Smooth muscle cell (in vitro differentiated cells): Measurements from ENCODE around the gene RING1. TPM values are rescaled to one million over a fixed set of nuclear protein-coding genes. Genes with fewer than 3 reads are reported as not detected.

Source experiments
- DNase-seq: peaks from one replicate; lab custom pipeline; 2025; ENCODE audit not compliant: unreplicated experiment; lab: John Stamatoyannopoulos, UW
- H2AFZ ChIP-seq: fragments of 200-600 bp; sonication (generic); 2 replicates; pipeline ENCODE4 v1.6.0; 2016; ENCODE audit warnings: antibody characterized with exemption, low read depth, mild to moderate bottlenecking
- H3F3A ChIP-seq: fragments of 200-600 bp; sonication (generic); 2 replicates; pipeline ENCODE4 v1.6.0; 2017; ENCODE audit warnings: antibody characterized with exemption, low read depth
- H3K27ac ChIP-seq: fragments of 200-600 bp; sonication (generic); 2 replicates; pipeline ENCODE4 v1.5.1; 2016; ENCODE audit warnings: low read depth, mild to moderate bottlenecking
- H3K27me3 ChIP-seq: fragments of 200-600 bp; sonication (generic); 2 replicates; pipeline ENCODE4 v1.6.1; 2016; ENCODE audit warnings: low read depth, mild to moderate bottlenecking
- H3K36me3 ChIP-seq: fragments of 200-600 bp; sonication (generic); 2 replicates; pipeline ENCODE4 v1.5.1; 2016; ENCODE audit warnings: low read depth
- H3K4me1 ChIP-seq: fragments of 200-600 bp; sonication (generic); 2 replicates; pipeline ENCODE4 v1.5.1; 2016; ENCODE audit warnings: low read depth
- H3K4me2 ChIP-seq: fragments of 200-600 bp; sonication (generic); 2 replicates; pipeline ENCODE4 v1.6.0; 2016; ENCODE audit warnings: mild to moderate bottlenecking
- H3K4me3 ChIP-seq: fragments of 200-600 bp; sonication (generic); 2 replicates; pipeline ENCODE4 v1.5.1; 2016; ENCODE audit warnings: mild to moderate bottlenecking
- H3K79me2 ChIP-seq: fragments of 200-600 bp; sonication (generic); 2 replicates; pipeline ENCODE4 v1.6.0; 2016; ENCODE audit warnings: low read depth, mild to moderate bottlenecking
- H3K9ac ChIP-seq: fragments of 200-600 bp; sonication (generic); 2 replicates; pipeline ENCODE4 v1.6.0; 2016; ENCODE audit warnings: low read depth
- H3K9me3 ChIP-seq: fragments of 200-600 bp; sonication (generic); replicated peaks from 2 replicates; pipeline ENCODE4 v1.5.1; 2016; ENCODE audit warnings: low read depth
- H4K20me1 ChIP-seq: fragments of 200-600 bp; sonication (generic); 2 replicates; pipeline ENCODE4 v1.6.0; 2016; ENCODE audit warnings: low read depth
- CTCF ChIP-seq: fragments of 200-600 bp; sonication (generic); IDR thresholded peaks from 2 replicates; pipeline ENCODE4 v1.5.1; 2017; ENCODE audit warnings: borderline replicate concordance, mild to moderate bottlenecking, antibody characterized with exemption; ENCODE audit not compliant: insufficient read depth, poor library complexity, severe bottlenecking
- WGBS: methylation state at CpG from one replicate; pipeline ENCODE4 v1.1.7; 2016; ENCODE audit warnings: low lambda C conversion rate; 5-methylcytosine and 5-hydroxymethylcytosine counted together
- polyA plus RNA-seq: library from polyadenylated mRNA; unstranded; fragments of >200 nt; fragmentation: Nextera tagmentation; extraction: Ambion mirVana; gene quantifications from 2 replicates; pipeline ENCODE4 v1.2.1, GENCODE V29; 2016
- total RNA-seq: library from RNA; depleted of rRNA; stranded (reverse); fragments of >200 nt; gene quantifications from 2 replicates; pipeline ENCODE4 v1.2.3, GENCODE V29; 2014

The RING1 gene
- total and polyA plus RNA-seq, 2 experiments from 2014 or later: 31.6 to 32.2 TPM

DNA sequence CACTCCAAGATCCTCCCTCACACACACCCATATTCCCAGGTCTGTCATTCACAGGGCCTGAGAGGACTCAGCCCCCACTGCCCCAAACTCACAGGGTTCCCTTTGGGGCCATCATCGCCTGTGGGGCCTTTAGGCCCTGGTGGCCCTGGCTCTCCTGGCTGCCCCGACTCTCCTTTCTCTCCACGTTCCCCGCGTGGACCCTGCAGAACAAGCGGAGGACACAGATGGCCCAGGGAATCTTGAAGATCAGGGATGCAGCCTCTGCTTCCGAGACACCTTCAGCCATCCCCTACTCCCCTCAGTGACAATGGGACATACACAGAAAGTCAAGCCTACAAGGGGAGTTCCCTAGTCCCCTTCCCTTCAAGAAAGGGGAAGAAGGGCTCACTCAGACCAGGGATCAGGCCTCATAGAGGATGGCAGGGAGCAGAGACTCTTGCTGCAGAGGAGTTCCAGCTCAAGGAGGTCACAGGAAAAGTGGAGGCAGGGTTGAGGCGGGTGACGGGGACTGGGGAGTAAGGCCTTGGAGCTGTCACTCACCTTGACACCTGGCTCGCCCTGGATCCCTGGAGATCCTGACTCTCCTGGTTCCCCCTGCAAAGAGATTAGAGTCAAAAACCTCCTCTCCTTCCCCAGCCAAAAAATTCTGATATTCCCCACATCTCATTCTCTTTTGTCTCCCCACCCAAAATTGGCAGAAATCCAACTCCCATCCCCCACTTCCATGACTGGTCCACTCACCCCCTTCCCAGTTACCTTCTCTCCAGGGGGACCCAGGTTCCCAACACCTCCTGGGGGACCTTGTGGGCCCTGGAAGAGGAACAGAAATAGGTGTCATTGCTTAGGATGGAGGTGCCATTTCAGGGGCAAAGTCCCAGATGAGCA lies 38.8 kb upstream of the RING1 start:
- TF ChIP-seq CTCF: no peak
- no peaks in the 10 kb centered on the region for H3K27me3 ChIP-seq
- H3K4me2 ChIP-seq: no peak overlapping the region
- H3K36me3 ChIP-seq: no peaks in the 10 kb centered on the region
- no peak overlapping the region for H3K9ac ChIP-seq
- no peak overlapping the region for H3K4me3 ChIP-seq
- no peaks in the 10 kb centered on the region for H4K20me1 ChIP-seq
- H3K4me1 ChIP-seq: no peaks in the 10 kb centered on the region
- no peaks in the 10 kb centered on the region for H3F3A ChIP-seq
- no peak for DNase-seq
- 89% methylated on average over 10 of the region's 10 CpGs for WGBS
- H3K27ac ChIP-seq: no peak overlapping the region
- no peak overlapping the region for H2AFZ ChIP-seq
- H3K79me2 ChIP-seq: no peaks in the 10 kb centered on the region
- H3K9me3 ChIP-seq: no peaks in the 10 kb centered on the region

DNA sequence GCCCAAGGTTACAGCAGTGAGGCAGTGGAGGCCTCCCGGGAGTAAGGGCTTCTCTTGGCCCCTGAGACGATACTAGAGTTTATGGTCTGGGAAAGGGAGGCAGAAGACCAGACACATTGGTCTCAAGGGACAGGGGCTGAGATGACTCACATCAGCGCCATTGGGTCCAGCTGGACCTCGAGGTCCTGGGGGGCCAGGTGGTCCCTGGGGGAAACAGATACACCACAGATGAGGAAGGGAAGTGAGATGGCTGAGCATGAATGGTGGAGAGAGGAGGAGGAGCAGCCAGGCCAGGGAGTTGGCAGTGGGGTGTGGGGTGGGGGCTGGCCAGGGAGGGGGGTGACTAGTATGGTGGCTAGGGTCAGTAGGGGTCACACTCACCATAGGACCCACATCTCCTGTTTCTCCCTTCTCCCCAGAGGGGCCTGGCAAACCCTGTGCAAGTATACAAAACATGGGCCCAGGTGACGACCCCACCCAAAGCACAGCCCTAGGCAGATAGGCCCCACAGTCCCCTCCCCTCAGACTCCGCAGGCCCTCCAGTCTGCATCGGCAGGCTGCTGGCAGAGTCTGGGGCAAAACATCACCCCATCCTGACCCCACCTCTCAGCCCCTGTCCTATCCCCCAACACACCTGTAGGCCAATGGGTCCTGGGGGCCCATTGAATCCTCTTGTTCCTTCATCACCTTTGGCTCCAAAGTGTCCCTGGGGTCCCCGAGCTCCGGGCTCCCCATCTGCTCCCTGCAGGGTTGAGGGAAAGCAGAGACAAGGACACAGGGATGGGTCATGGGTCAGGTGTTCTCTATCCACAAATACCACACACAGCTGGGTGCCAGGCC lies 37.9 kb upstream of the RING1 start:
- Histone ChIP-seq H3K27ac (no peak overlapping the region), H3K9ac (no peak overlapping the region), H3K36me3 (no peaks in the 10 kb centered on the region), H3K4me1 (no peaks in the 10 kb centered on the region), H3K4me2 (no peak overlapping the region), H3K27me3 (no peaks in the 10 kb centered on the region), H2AFZ (no peak overlapping the region), H3K4me3 (no peak overlapping the region), H4K20me1 (no peaks in the 10 kb centered on the region), H3K79me2 (no peaks in the 10 kb centered on the region), H3F3A (no peaks in the 10 kb centered on the region), H3K9me3 (no peaks in the 10 kb centered on the region)
- TF ChIP-seq CTCF: no peak
- 84% methylated on average over 9 of the region's 9 CpGs for WGBS
- DNase-seq: no peak

DNA sequence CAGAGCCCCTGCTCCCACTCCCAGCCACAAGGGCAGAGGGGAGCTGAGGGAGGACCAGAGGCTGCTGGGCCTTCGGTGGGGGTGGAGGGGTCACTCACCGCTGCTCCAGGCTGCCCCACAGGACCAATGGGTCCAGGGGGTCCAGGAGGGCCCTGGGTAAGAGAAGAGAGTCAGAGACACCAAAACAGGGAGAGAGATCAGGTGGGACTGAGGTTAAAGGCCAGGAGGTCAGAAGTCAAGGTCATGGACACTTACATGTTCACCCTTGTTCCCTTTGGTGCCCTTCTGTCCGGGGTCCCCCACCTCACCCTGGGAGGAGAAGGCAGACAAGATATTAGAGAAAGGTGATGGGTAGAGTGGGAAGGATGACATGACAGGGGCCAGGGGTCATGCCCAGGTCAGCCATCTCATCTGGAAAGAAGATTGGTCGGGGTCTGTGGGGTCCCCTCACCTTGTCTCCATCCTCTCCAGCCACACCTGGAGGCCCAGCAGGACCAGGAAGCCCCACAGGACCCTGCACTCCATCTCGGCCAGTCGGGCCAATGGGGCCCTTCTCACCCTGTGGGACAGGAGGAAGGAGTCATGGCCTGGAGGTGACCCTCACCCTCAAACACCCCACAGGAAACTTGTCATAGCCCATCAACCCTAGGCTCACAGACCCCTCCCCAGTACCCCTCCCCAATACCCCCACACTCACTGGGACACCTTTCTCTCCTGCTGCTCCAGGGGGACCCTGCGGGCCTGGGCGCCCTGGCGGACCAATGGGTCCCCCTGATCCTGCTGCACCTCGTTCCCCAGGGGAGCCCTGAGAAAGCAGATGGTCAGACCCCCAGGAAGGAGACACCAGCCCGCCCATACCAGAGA lies 37.1 kb upstream of the RING1 start:
- Histone ChIP-seq H3K4me1 (no peaks in the 10 kb centered on the region), H3K27ac (no peak overlapping the region), H3F3A (no peaks in the 10 kb centered on the region), H3K9me3 (no peaks in the 10 kb centered on the region), H3K4me3 (no peak overlapping the region), H4K20me1 (no peaks in the 10 kb centered on the region), H3K9ac (no peak overlapping the region), H3K79me2 (no peaks in the 10 kb centered on the region), H2AFZ (no peak overlapping the region), H3K4me2 (no peak overlapping the region), H3K27me3 (no peaks in the 10 kb centered on the region), H3K36me3 (no peaks in the 10 kb centered on the region)
- WGBS: 79% methylated on average over 9 of the region's 11 CpGs
- no peak for TF ChIP-seq CTCF
- no peak for DNase-seq
